Neural progenitor cell (in vitro differentiated cells): Measurements from ENCODE around the gene IFITM5. TPM values are rescaled to one million over a fixed set of nuclear protein-coding genes. Genes with fewer than 3 reads are reported as not detected.

Source experiments
- DNase-seq: peaks from one replicate; pipeline ENCODE4 v3.0.0-alpha.2; 2016; ENCODE audit warnings: low spot score
- H2AFZ ChIP-seq: fragments of 200-600 bp; sonication (generic); replicated peaks from 2 replicates; pipeline ENCODE4 v1.6.1; 2016; ENCODE audit warnings: antibody characterized with exemption
- H3F3A ChIP-seq: fragments of 200-600 bp; sonication (generic); 2 replicates; pipeline ENCODE4 v1.6.1; 2016; ENCODE audit warnings: antibody characterized with exemption, low read depth
- H3K27ac ChIP-seq: fragments of 200-600 bp; sonication (generic); 2 replicates; pipeline ENCODE4 v1.5.1; 2016; ENCODE audit warnings: mild to moderate bottlenecking
- H3K27me3 ChIP-seq: fragments of 200-600 bp; sonication (generic); 2 replicates; pipeline ENCODE4 v1.6.1; 2016; ENCODE audit warnings: mild to moderate bottlenecking, moderate library complexity
- H3K36me3 ChIP-seq: fragments of 200-600 bp; sonication (generic); 2 replicates; pipeline ENCODE4 v1.5.1; 2016
- H3K4me1 ChIP-seq: fragments of 200-600 bp; sonication (generic); 2 replicates; pipeline ENCODE4 v1.6.1; 2016; ENCODE audit warnings: mixed run types
- H3K4me2 ChIP-seq: fragments of 200-600 bp; sonication (generic); 2 replicates; pipeline ENCODE4 v1.6.1; 2016
- H3K4me3 ChIP-seq: fragments of 200-600 bp; sonication (generic); 2 replicates; pipeline ENCODE4 v1.5.1; 2016
- H3K79me2 ChIP-seq: fragments of 200-600 bp; sonication (generic); 2 replicates; pipeline ENCODE4 v1.6.1; 2016; ENCODE audit warnings: low read depth
- H3K9ac ChIP-seq: fragments of 200-600 bp; sonication (generic); 2 replicates; pipeline ENCODE4 v1.6.1; 2016
- H3K9me3 ChIP-seq: fragments of 200-600 bp; sonication (generic); 2 replicates; pipeline ENCODE4 v1.5.1; 2016; ENCODE audit warnings: low read depth
- H4K20me1 ChIP-seq: fragments of 200-600 bp; sonication (generic); 2 replicates; pipeline ENCODE4 v1.6.1; 2016; ENCODE audit warnings: low read depth
- H3K27ac Mint-ChIP-seq: 3 replicates; pipeline ENCODE4 v1.8.0; 2021; ENCODE audit warnings: mixed read lengths
- H3K27me3 Mint-ChIP-seq: 2 replicates; pipeline ENCODE4 v1.8.0; 2022; ENCODE audit warnings: low read depth, mild to moderate bottlenecking, inconsistent platforms, moderate library complexity, mixed read lengths; ENCODE audit not compliant: insufficient read depth
- H3K36me3 Mint-ChIP-seq: 3 replicates; pipeline ENCODE4 v1.8.0; 2021; ENCODE audit warnings: mixed read lengths
- H3K4me1 Mint-ChIP-seq: 3 replicates; pipeline ENCODE4 v1.8.0; 2021; ENCODE audit warnings: mixed read lengths
- H3K4me3 Mint-ChIP-seq: 3 replicates; pipeline ENCODE4 v1.8.0; 2021; ENCODE audit warnings: mild to moderate bottlenecking, moderate library complexity, mixed read lengths
- H3K9me3 Mint-ChIP-seq: 3 replicates; pipeline ENCODE4 v1.8.0; 2020; ENCODE audit warnings: mixed read lengths
- EZH2 ChIP-seq: fragments of 200-600 bp; sonication (generic); IDR thresholded peaks from 2 replicates; pipeline ENCODE4 v1.6.1; 2017; ENCODE audit warnings: antibody characterized with exemption, mild to moderate bottlenecking, moderate library complexity
- EZH2phosphoT487 ChIP-seq: fragments of 200-600 bp; sonication (generic); IDR thresholded peaks from 2 replicates; pipeline ENCODE4 v1.6.1; 2017; ENCODE audit warnings: antibody characterized with exemption
- total RNA-seq: library from RNA; depleted of rRNA; stranded (reverse); fragments of >200 nt; gene quantifications from 2 replicates; pipeline ENCODE4 v1.2.3, GENCODE V29; 2015; ENCODE audit warnings: low replicate concordance
- TF ChIP-seq, protein P1 (sequence below): fragments of 200-600 bp; sonication (generic); IDR thresholded peaks from 2 replicates; pipeline ENCODE4 v1.5.1; 2017; ENCODE audit warnings: antibody characterized with exemption, mild to moderate bottlenecking

Gene IFITM5
- total RNA-seq, 1 donor from 2014 or later, result not detected

DNA sequence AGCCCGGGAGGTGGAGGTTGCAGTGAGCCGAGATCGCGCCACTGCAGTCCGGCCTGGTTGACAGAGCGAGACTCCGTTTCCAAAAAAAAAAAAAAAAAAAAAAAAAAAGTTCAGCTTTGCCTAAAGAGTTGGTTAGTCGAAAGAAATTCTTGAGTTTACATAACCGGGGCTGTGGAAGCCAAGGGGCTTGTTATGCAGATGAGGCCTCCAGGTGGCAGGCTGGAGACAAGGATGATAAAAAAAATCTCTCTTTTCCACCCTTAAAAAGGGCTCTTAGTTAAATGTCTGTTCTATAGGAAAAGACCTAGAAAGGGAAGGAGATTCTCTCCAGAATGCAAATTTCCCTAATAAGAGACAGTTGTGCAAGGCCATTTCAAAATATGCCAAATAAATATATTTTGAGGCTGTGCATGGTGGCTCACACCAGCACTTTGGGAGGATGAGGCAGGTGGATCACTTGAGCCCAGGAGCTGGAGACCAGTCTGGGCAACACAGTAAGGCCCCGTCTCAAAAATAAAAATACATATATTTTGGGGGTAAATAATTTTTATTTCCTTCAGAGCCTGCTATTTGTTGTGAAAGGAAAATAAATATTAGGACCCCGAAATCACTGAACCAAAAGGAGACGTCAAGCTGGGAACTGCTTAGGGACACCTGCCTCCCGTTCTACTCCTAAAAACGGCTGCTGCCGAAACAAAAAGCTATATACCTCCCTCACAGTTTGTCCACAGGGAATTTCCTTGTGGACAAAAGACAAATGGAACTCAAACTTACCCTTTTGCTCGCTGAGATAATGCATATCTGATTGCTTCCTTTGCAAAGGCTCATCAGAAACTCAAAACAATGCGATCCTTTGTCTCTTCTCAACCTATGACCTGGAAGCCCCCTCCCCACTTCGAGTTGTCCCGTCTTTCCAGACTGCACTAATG is 5.9 kb upstream of the IFITM5 start:
- peak; percentile 81 for DNase-seq
- Histone ChIP-seq H3K4me1 (peaks cover 38% of the 10 kb centered on the region), H3K27me3 (no peaks in the 10 kb centered on the region), H3K9ac (no peak overlapping the region), H3K79me2 (peaks cover 3% of the 10 kb centered on the region), H2AFZ (no peak overlapping the region), H3K4me2 (peak overlapping the region; percentile 63), H3F3A (peaks cover 44% of the 10 kb centered on the region), H4K20me1 (no peaks in the 10 kb centered on the region), H3K9me3 (no peaks in the 10 kb centered on the region), H3K36me3 (no peaks in the 10 kb centered on the region), H3K4me3 (peak overlapping the region; percentile 4), H3K27ac (peak overlapping the region; percentile 82)
- H3K36me3 Mint-ChIP-seq, result no peaks in the 10 kb centered on the region
- H3K9me3 Mint-ChIP-seq, result peaks cover 16% of the 10 kb centered on the region
- peak; percentile 38 for TF ChIP-seq EZH2phosphoT487
- TF ChIP-seq, protein P1, sequence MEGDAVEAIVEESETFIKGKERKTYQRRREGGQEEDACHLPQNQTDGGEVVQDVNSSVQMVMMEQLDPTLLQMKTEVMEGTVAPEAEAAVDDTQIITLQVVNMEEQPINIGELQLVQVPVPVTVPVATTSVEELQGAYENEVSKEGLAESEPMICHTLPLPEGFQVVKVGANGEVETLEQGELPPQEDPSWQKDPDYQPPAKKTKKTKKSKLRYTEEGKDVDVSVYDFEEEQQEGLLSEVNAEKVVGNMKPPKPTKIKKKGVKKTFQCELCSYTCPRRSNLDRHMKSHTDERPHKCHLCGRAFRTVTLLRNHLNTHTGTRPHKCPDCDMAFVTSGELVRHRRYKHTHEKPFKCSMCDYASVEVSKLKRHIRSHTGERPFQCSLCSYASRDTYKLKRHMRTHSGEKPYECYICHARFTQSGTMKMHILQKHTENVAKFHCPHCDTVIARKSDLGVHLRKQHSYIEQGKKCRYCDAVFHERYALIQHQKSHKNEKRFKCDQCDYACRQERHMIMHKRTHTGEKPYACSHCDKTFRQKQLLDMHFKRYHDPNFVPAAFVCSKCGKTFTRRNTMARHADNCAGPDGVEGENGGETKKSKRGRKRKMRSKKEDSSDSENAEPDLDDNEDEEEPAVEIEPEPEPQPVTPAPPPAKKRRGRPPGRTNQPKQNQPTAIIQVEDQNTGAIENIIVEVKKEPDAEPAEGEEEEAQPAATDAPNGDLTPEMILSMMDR, result peak; percentile 61
- no peak for TF ChIP-seq EZH2
- peaks cover 50% of the 10 kb centered on the region for H3K4me1 Mint-ChIP-seq
- peak overlapping the region; percentile 60 for H3K4me3 Mint-ChIP-seq
- peaks cover 5% of the 10 kb centered on the region for H3K27me3 Mint-ChIP-seq
- peak overlapping the region; percentile 16 for H3K27ac Mint-ChIP-seq

DNA sequence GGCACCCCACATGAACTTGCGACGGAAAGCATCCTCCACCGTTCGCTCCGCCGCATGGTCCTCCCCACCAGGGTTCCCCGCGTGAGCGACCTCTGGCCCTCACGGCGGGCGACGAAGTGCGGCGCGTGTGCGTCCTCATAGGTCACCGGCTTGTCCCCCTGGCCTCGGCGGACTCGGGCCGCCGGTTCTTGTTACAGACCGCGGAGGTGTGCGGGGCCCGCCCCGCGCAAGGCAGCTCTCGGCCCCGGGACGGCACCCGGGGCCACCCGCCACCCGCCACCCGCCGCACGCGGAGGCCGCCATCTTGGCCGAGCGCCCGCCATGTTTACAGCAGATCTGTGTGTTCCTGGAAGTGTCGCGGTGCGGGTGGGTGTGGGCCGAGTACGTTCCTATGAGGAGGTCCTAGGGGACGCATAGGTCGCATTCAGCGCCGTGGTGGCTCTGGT is 4.8 kb upstream of the IFITM5 start:
- no peak overlapping the region for H3K27ac Mint-ChIP-seq

GRCh38 chr11:303363-303762 is 4.0 kb upstream of the IFITM5 start:
- H3K9me3 ChIP-seq, result no peaks in the 10 kb centered on the region
- H3F3A ChIP-seq, result peaks cover 34% of the 10 kb centered on the region
- H3K9ac ChIP-seq, result no peak overlapping the region
- no peak for DNase-seq
- Mint-ChIP-seq H3K27me3 (peaks cover 5% of the 10 kb centered on the region), H3K27ac (peak overlapping the region; percentile 50), H3K36me3 (no peaks in the 10 kb centered on the region), H3K4me3 (no peak overlapping the region), H3K4me1 (peaks cover 37% of the 10 kb centered on the region), H3K9me3 (peaks cover 16% of the 10 kb centered on the region)
- TF ChIP-seq, protein P1, result no peak
- TF ChIP-seq EZH2phosphoT487 (no peak), EZH2 (no peak)
- no peaks in the 10 kb centered on the region for H3K36me3 ChIP-seq
- H4K20me1 ChIP-seq, result no peaks in the 10 kb centered on the region
- no peak overlapping the region for H2AFZ ChIP-seq
- H3K79me2 ChIP-seq, result no peaks in the 10 kb centered on the region
- H3K27ac ChIP-seq, result no peak overlapping the region
- no peaks in the 10 kb centered on the region for H3K27me3 ChIP-seq
- peaks cover 29% of the 10 kb centered on the region for H3K4me1 ChIP-seq
- no peak overlapping the region for H3K4me2 ChIP-seq
- no peak overlapping the region for H3K4me3 ChIP-seq

More for the DNA sequence above, 4.8 kb upstream of the IFITM5 start:
- Histone ChIP-seq H3K4me3 (no peak overlapping the region), H3K9me3 (no peaks in the 10 kb centered on the region), H3K4me1 (peaks cover 33% of the 10 kb centered on the region), H4K20me1 (no peaks in the 10 kb centered on the region), H2AFZ (no peak overlapping the region), H3K79me2 (peaks cover under 1% of the 10 kb centered on the region), H3K36me3 (no peaks in the 10 kb centered on the region), H3F3A (peaks cover 34% of the 10 kb centered on the region), H3K27ac (no peak overlapping the region), H3K4me2 (no peak overlapping the region), H3K27me3 (no peaks in the 10 kb centered on the region), H3K9ac (no peak overlapping the region)
- peaks cover 42% of the 10 kb centered on the region for H3K4me1 Mint-ChIP-seq
- no peak overlapping the region for H3K4me3 Mint-ChIP-seq
- TF ChIP-seq EZH2 (no peak), EZH2phosphoT487 (no peak)
- TF ChIP-seq, protein P1, result no peak
- DNase-seq, result no peak
- no peaks in the 10 kb centered on the region for H3K36me3 Mint-ChIP-seq
- H3K9me3 Mint-ChIP-seq, result peaks cover 16% of the 10 kb centered on the region
- peaks cover 5% of the 10 kb centered on the region for H3K27me3 Mint-ChIP-seq
